Measurements from ENCODE around the gene PER3.

DNA sequence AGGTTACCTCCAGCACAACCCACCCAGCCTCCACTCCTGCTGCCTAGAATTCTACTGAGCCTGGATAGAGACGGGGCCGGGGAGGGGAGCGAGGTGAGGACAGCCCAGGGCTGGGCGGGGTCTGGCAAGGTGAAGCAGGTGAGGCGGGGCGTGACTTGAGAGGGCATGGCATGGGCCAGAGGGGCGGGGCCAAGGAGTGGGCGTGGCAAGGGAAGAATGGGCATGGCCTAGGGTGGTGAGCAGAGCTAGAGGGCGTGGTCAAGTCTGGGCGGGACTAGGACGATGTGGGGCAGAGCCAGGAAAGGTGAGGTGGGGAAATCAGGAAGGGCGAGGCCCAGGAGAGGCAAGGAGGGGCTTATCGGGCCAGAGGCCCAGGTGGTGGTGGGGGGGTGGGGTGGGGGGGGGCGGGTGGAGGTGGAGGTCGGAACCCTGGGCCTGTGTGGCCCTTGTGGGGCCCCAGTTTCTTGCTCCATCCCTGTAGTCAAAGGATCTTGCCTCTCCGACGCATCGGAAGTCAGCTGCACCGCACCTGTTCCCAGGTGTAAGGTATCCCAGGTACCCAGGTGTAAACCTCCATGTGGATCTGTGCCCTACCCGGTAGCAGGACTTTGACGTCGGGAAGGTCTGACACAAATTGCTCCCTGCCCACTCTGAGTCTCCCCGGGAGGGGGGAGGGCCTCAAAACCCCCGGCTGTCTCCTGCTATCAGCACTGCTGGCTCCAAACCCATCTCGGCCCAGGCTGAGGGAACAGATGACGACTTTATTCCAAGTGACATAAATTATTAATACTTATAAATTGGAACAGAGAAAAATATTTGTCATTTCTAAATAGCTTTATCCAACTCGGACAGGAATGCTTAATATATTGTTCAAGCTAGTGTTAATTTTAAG, 101.7 kb downstream of the PER3 start:
- TF ChIP-seq CTCF (IDR thresholded peaks at IDR 0.05) (no peak), POLR2A (IDR thresholded peaks at IDR 0.05) (no peak), EP300 (IDR thresholded peaks at IDR 0.05) (no peak)
